ENCODE results near the gene UNKL. TPM values are rescaled to one million over a fixed set of nuclear protein-coding genes. Genes with fewer than 3 reads are reported as not detected.

The UNKL gene
- total and polyA plus RNA-seq, 2 donors (not counting 1 experiment from before 2014, with no cell fraction given): 53.9 to 178 TPM

GRCh38 chr16:1325261-1325660, 89.2 kb downstream of the UNKL start:
- intact Hi-C loops (cut with micrococcal nuclease): no loop called here
- no peak overlapping the region for H3K27ac Mint-ChIP-seq
- Histone ChIP-seq H3K4me1 (ENCODE audit: control insufficient read depth in 2 of 2, insufficient read depth in 2 of 2, low read length in 2 of 2) (peaks cover 0 to 27% of the 10 kb centered on the region in 2 donors), H3K79me2 (ENCODE audit: control insufficient read depth, insufficient read depth, low read length) (peaks cover 9% of the 10 kb centered on the region), H3K36me3 (replicated peaks in 1 of 2; ENCODE audit: control extremely low read depth in 1 of 2, control insufficient read depth in 1 of 2, extremely low read depth in 1 of 2, insufficient read depth in 2 of 2, low read length in 1 of 2) (peaks cover 0 to 44% of the 10 kb centered on the region in 2 experiments), H3K4me3 (ENCODE audit: control extremely low read depth in 1 of 5, extremely low read depth in 1 of 5, insufficient read depth in 1 of 5, low read depth in 2 of 5, low read length in 4 of 5) (no peak overlapping the region), H3K27ac (ENCODE audit: low read length in 2 of 2) (peak overlapping the region; percentile 82 to 84), H3K27me3 (replicated peaks in 1 of 4; ENCODE audit: control extremely low read depth in 1 of 4, control insufficient read depth in 3 of 4, insufficient read depth in 4 of 4, low read length in 3 of 4) (peaks cover 0 to 3% (median under 1%) of the 10 kb centered on the region in 4 experiments), H4K20me1 (ENCODE audit: control insufficient read depth, insufficient read depth, low read length, poor library complexity, severe bottlenecking) (peaks cover 43% of the 10 kb centered on the region), H2AFZ (ENCODE audit: insufficient read depth, low read depth, low read length, poor library complexity, severe bottlenecking) (no peak overlapping the region), H3K9me3 (ENCODE audit: control extremely low read depth in 1 of 3, control insufficient read depth in 2 of 3, insufficient read depth in 1 of 3, low read length in 2 of 3) (peaks cover 0 to 4% (median 0%) of the 10 kb centered on the region in 3 donors), H3K9ac (ENCODE audit: low read length) (no peak overlapping the region), H3K4me2 (replicated peaks; ENCODE audit: low read depth, low read length, poor library complexity, severe bottlenecking) (no peak overlapping the region)
- DNase-seq: no peak
- ATAC-seq (ENCODE audit: low read depth): no peak
- H3K4me3 Mint-ChIP-seq: no peak overlapping the region
- H3K4me1 Mint-ChIP-seq: peaks cover 5% of the 10 kb centered on the region
- H3K27me3 Mint-ChIP-seq: no peaks in the 10 kb centered on the region
- TF ChIP-seq CTCF (IDR thresholded peaks at IDR 0.05) (no peak), EZH2 (IDR thresholded peaks at IDR 0.05; ENCODE audit: borderline replicate concordance, insufficient read depth, low read depth, low read length, poor library complexity, severe bottlenecking) (no peak)
- H3K9me3 Mint-ChIP-seq (ENCODE audit: insufficient read depth): no peaks in the 10 kb centered on the region
- CTCF ChIA-PET: no interaction called here
- whole genome bisulfite sequencing (ENCODE audit: insufficient coverage): 93% methylated on average over 14 of the region's 15 CpGs
- POLR2A ChIA-PET: no interaction called here

GRCh38 chr16:1324286-1324826, 90.1 kb downstream of the UNKL start:
- Histone ChIP-seq H3K4me3 (ENCODE audit: control extremely low read depth in 1 of 5, extremely low read depth in 1 of 5, insufficient read depth in 1 of 5, low read depth in 2 of 5, low read length in 4 of 5) (no peak overlapping the region), H3K27me3 (replicated peaks in 1 of 4; ENCODE audit: control extremely low read depth in 1 of 4, control insufficient read depth in 3 of 4, insufficient read depth in 4 of 4, low read length in 3 of 4) (no peaks in the 10 kb centered on the region), H4K20me1 (ENCODE audit: control insufficient read depth, insufficient read depth, low read length, poor library complexity, severe bottlenecking) (peaks cover 52% of the 10 kb centered on the region), H3K4me1 (ENCODE audit: control insufficient read depth in 2 of 2, insufficient read depth in 2 of 2, low read length in 2 of 2) (peaks cover 0 to 23% of the 10 kb centered on the region in 2 donors), H3K4me2 (replicated peaks; ENCODE audit: low read depth, low read length, poor library complexity, severe bottlenecking) (no peak overlapping the region), H3K79me2 (ENCODE audit: control insufficient read depth, insufficient read depth, low read length) (peaks cover 17% of the 10 kb centered on the region), H3K27ac (ENCODE audit: low read length in 2 of 2) (no peak overlapping the region), H2AFZ (ENCODE audit: insufficient read depth, low read depth, low read length, poor library complexity, severe bottlenecking) (no peak overlapping the region), H3K36me3 (replicated peaks in 1 of 2; ENCODE audit: control extremely low read depth in 1 of 2, control insufficient read depth in 1 of 2, extremely low read depth in 1 of 2, insufficient read depth in 2 of 2, low read length in 1 of 2) (peaks cover 0 to 53% of the 10 kb centered on the region in 2 experiments), H3K9me3 (ENCODE audit: control extremely low read depth in 1 of 3, control insufficient read depth in 2 of 3, insufficient read depth in 1 of 3, low read length in 2 of 3) (no peaks in the 10 kb centered on the region), H3K9ac (ENCODE audit: low read length) (no peak overlapping the region)
- POLR2A ChIA-PET: interaction anchor here (0.6 to 0.9 kb wide), 2 partner anchors 11 to 89 kb away, joined by 3 to 13 read pairs; no protein-coding TSS in a partner anchor
- no peaks in the 10 kb centered on the region for H3K9me3 Mint-ChIP-seq (ENCODE audit: insufficient read depth)
- DNase-seq (no peak), ATAC-seq (ENCODE audit: low read depth) (no peak)
- intact Hi-C loops (cut with micrococcal nuclease): no loop called here
- no peak overlapping the region for H3K4me3 Mint-ChIP-seq
- H3K4me1 Mint-ChIP-seq: peaks cover 5% of the 10 kb centered on the region
- CTCF ChIA-PET: no interaction called here
- WGBS (ENCODE audit: insufficient coverage): 91% methylated on average over 18 of the region's 22 CpGs
- H3K27me3 Mint-ChIP-seq: no peaks in the 10 kb centered on the region
- TF ChIP-seq CTCF (IDR thresholded peaks at IDR 0.05) (no peak), EZH2 (IDR thresholded peaks at IDR 0.05; ENCODE audit: borderline replicate concordance, insufficient read depth, low read depth, low read length, poor library complexity, severe bottlenecking) (no peak)
- H3K27ac Mint-ChIP-seq: peak overlapping the region; percentile 77

Data from B cell (primary cell).